ENCODE data around the gene MDM4.
"Not testable (repeated sequence)": the region's sequence is repeated elsewhere in the genome, so short reads cannot be mapped to it uniquely, and the experiment has no call there.

MDM4 gene

DNA sequence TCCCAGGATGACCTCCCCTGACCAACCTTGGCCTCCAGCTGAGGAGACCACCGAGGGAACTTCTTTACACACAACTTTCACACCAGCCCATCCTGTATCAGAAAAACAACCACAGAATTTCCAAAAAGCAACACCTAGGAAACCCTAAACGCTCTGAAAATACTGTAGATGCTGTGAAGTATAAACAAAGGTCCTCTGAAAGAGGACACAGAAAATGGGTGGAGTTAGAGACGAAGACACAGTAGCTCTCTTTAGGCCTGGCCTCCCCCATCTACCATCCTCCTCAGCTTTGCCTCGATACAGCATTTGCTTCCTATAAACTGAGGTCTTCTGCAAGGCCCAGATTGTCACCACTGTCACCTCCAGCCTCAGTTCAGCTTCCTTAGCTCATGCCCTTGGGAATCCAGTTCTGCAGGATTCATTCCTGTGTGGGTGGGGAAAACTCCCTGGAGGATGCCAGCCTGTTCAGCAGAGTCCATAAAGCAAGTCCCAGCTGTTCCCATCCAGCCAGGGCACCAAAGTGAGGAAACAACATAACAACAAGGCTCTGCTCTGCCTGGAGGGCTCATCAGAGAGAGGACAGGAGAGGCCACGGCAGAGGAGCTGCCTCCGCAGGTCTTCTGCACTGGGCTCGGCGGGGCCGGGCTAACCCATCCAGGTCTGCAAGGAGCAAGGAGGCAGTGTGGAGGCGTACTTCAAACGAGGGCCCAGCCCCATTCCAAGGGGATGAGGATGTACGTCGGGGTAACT lies 36.6 kb upstream of the MDM4 start:
- H3K27ac ChIP-seq, result peak overlapping the region; percentile 62
- TF ChIP-seq CTCF (conservative IDR thresholded peaks at IDR 0.05), result no peak

- no peak for TF ChIP-seq CTCF (conservative IDR thresholded peaks at IDR 0.05)
- peak overlapping the region; percentile 62 for H3K27ac ChIP-seq
Observed at GRCh38 chr1:204480515-204480914, 35.7 kb upstream of the MDM4 start.

DNA sequence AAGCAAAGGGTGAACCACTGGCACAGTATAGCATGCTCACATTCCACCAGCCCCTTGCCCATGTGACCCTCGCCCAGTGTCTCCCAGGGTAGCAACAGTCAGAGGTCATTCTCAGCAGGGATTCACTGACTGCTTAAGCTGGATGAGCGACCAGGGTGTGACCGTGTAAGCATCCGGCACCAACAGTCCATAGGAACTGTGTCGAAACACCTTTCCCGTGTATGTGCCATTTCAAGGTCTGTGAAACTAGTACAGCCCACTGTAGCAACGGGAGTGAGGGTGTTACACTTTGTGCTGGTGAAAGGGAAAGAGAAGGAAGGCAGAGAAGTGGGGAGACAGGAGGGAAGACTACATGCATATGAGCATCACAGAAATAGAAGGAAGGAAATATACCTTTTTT lies 32.4 kb upstream of the MDM4 start:
- TF ChIP-seq CTCF (conservative IDR thresholded peaks at IDR 0.05), result no peak
- no peak overlapping the region for H3K27ac ChIP-seq

GRCh38 chr1:204486513-204487255 lies 29.5 kb upstream of the MDM4 start:
- H3K27ac ChIP-seq, result not testable (repeated sequence)

DNA sequence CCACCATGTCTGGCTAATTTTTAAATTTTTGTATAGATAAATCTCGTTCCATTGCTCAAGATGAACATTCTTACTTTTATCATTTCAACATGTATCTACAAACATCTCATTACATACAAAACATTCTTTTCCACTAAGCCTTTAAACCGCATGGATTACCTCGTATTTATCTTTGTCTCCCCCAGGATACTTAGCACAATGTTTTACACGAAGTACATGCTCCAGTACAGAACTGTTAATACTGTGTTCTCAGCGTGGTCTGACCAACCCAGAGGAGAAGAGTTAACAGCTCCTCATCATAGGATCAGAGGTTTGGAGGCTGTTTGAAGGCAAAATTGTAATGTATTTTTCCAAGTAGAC lies 29.0 kb upstream of the MDM4 start:
- no peak overlapping the region for H3K27ac ChIP-seq
- TF ChIP-seq CTCF (conservative IDR thresholded peaks at IDR 0.05), result no peak

- H3K27ac ChIP-seq, result peak overlapping the region; percentile 94; the same call in 1 of the 2 replicates
- TF ChIP-seq CTCF (conservative IDR thresholded peaks at IDR 0.05), result no peak
Observed at GRCh38 chr1:204491655-204492054, 24.6 kb upstream of the MDM4 start.

DNA sequence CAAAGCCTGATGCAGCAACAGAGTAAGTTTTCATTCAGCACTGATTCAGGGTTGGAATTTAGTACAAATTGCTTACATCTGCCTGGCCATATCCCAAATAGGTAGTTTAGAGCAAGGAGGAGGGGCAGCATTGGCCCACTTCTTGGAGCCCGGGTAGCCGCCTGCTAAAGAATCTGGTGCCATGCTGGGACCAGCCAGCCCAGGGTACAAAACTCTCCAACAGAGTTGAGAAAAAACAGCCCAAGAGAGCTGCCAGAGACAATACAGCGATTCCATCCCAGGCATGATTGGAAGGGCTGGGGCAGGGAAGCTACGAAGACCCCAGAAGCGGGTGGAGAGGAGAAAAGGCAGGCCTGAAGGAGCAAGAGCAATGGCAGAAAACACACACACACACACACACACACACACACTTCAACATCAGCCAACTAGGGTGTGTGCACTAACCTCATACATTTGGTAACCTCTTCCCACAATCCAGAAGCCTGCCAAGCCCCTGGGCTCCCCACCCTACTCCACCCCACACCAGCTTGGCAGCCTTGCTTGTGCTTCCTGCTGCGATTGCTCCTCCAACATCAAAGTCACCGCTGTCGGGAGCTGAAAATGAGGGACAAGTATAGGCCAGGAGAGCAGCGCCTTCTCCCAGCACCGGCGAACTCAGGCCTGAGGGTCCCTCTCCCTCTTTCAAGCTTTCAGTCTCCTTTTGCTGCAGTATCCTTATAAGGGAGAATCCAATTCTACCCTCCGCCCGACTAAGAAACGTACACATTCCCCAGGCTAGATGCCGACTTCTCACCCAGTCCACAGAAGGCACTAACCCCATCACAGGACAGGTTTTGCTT lies 22.8 kb upstream of the MDM4 start:
- no peak for TF ChIP-seq CTCF (conservative IDR thresholded peaks at IDR 0.05)
- peak overlapping the region; percentile 94 for H3K27ac ChIP-seq

All from VCaP (cell line).